GM12878 (cell line): Measurements from ENCODE around the gene ARHGEF1. TPM values are rescaled to one million over a fixed set of nuclear protein-coding genes. Genes with fewer than 3 reads are reported as not detected.

Experiments used
- CBFB ChIP-seq: IDR thresholded peaks from 2 replicates; pipeline ENCODE4 v1.6.1; 2016; ENCODE audit warnings: antibody characterized with exemption, low read depth
- EED ChIP-seq: sonication (generic); IDR thresholded peaks from 2 replicates; pipeline ENCODE4 v1.6.1; 2016; ENCODE audit warnings: antibody characterized with exemption, low read depth
- ETV6 ChIP-seq, 2 experiments: fragments of 450-650 bp in 1 of 2; IDR thresholded peaks in 1 of 2; conservative IDR thresholded peaks in 1 of 2; 2 replicates each; pipeline ENCODE4 v1.6.1; 2014; ENCODE audit warnings: antibody characterized with exemption in 1 of 2, borderline replicate concordance in 1 of 2, low read depth in 1 of 2, mild to moderate bottlenecking in 1 of 2, moderate library complexity in 1 of 2
- FOS ChIP-seq: IDR thresholded peaks from 3 replicates; pipeline ENCODE4 v1.6.1; 2011; ENCODE audit warnings: borderline replicate concordance; ENCODE audit not compliant: insufficient read length; ENCODE audit errors: extremely low read depth
- HDAC6 ChIP-seq: fragments of 200-600 bp; sonication (generic); IDR thresholded peaks from one replicate; pipeline ENCODE4 v1.8.0; 2017; ENCODE audit warnings: antibody characterized with exemption; ENCODE audit not compliant: unreplicated experiment
- IKZF1 ChIP-seq: fragments of 450-650 bp; conservative IDR thresholded peaks from 2 replicates; pipeline ENCODE4 v1.6.1; 2017; ENCODE audit warnings: antibody characterized with exemption, mild to moderate bottlenecking
- MXI1 ChIP-seq: fragments of 150-350 bp; IDR thresholded peaks from 2 replicates; pipeline ENCODE4 v1.6.1; 2011; ENCODE audit warnings: low read depth, mild to moderate bottlenecking, inconsistent platforms, low read length, improper control_type of control experiment
- NFIC ChIP-seq: IDR thresholded peaks from 2 replicates; pipeline ENCODE4 v1.6.1; 2012; ENCODE audit warnings: low read depth, mild to moderate bottlenecking, inconsistent platforms, low read length, moderate library complexity
- NFXL1 ChIP-seq: fragments of 450-650 bp; IDR thresholded peaks from 2 replicates; pipeline ENCODE4 v1.6.1; 2017; ENCODE audit warnings: antibody characterized with exemption, mild to moderate bottlenecking, borderline replicate concordance
- POLR2AphosphoS2 ChIP-seq: IDR thresholded peaks from 2 replicates; pipeline ENCODE4 v1.6.1; 2011; ENCODE audit warnings: low read depth, mild to moderate bottlenecking, low read length, improper control_type of control experiment, moderate library complexity
- RBBP5 ChIP-seq: fragments of 200-600 bp; sonication (generic); conservative IDR thresholded peaks from 2 replicates; pipeline ENCODE4 v1.6.1; 2016
- SIX5 ChIP-seq: IDR thresholded peaks from 2 replicates; pipeline ENCODE4 v1.6.1; 2011; ENCODE audit warnings: mild to moderate bottlenecking, low read depth, low read length, moderate library complexity; ENCODE audit not compliant: severe bottlenecking
- SP1 ChIP-seq: IDR thresholded peaks from one replicate; pipeline ENCODE4 v1.6.1; 2011; ENCODE audit warnings: low read depth, low read length
- SREBF1 ChIP-seq: IDR thresholded peaks from 2 replicates; pipeline ENCODE4 v1.6.1; 2012; ENCODE audit warnings: mild to moderate bottlenecking, low read length
- SREBF2 ChIP-seq: IDR thresholded peaks from 2 replicates; pipeline ENCODE4 v1.6.1; 2012; ENCODE audit warnings: mild to moderate bottlenecking, low read length
- SUZ12 ChIP-seq: fragments of 200-600 bp; sonication (generic); IDR thresholded peaks from one replicate; pipeline ENCODE4 v1.6.1; 2018; ENCODE audit warnings: antibody characterized with exemption, mild to moderate bottlenecking; ENCODE audit not compliant: unreplicated experiment
- YY1 ChIP-seq: IDR thresholded peaks from 2 replicates; pipeline ENCODE4 v1.6.1; 2011; ENCODE audit warnings: low read depth, mild to moderate bottlenecking, low read length
- ZNF217 ChIP-seq: fragments of 450-650 bp; IDR thresholded peaks from 2 replicates; pipeline ENCODE4 v1.6.1; 2017; ENCODE audit warnings: antibody characterized with exemption, mild to moderate bottlenecking
- polyA plus RNA-seq, 11 experiments: library from polyadenylated mRNA; depleted of rRNA in 4 of 11; unstranded in 6 of 11; stranded (reverse) in 5 of 11; fragments of >200 nt; fragmentation: Nextera tagmentation in 4 of 11; fragmentation: Illumina TruSeq in 1 of 11; extraction: Ambion mirVana in 4 of 11; extraction: Trizol in 1 of 11; gene quantifications; 1 replicate in 1 of 11; 2 replicates in 10 of 11; pipeline versions ENCODE4 v1.2.1 to v1.2.3, GENCODE V29; 2011 to 2016; ENCODE audit warnings: inconsistent platforms in 2 of 11, missing spikeins in 2 of 11, low read depth in 1 of 11
- total RNA-seq, 4 experiments: library from RNA; depleted of rRNA in 3 of 4; stranded (reverse); fragments of >200 nt in 3 of 4; fragmentation: Illumina TruSeq in 1 of 4; extraction: Trizol in 1 of 4; gene quantifications; 2 replicates each; pipeline versions ENCODE4 v1.2.1 to v1.2.3, GENCODE V29; 2013 to 2021
- TF ChIP-seq, protein P1 (sequence below): IDR thresholded peaks from 2 replicates; pipeline ENCODE4 v1.6.1; 2012; ENCODE audit warnings: low read depth, low read length, improper control_type of control experiment
- TF ChIP-seq, protein P2 (sequence below): IDR thresholded peaks from 2 replicates; pipeline ENCODE4 v1.6.1; 2012; ENCODE audit warnings: improper control_type of control experiment, low read depth, low read length; ENCODE audit not compliant: insufficient replicate concordance
- TF ChIP-seq, protein P3 (sequence below): fragments of 450-650 bp; IDR thresholded peaks from 2 replicates; pipeline ENCODE4 v1.6.1; 2014; ENCODE audit warnings: mild to moderate bottlenecking
- TF ChIP-seq, protein P4 (sequence below): IDR thresholded peaks from 2 replicates; pipeline ENCODE4 v1.6.1; 2011; ENCODE audit warnings: mild to moderate bottlenecking, low read depth, low read length, moderate library complexity; ENCODE audit not compliant: insufficient replicate concordance

The ARHGEF1 gene
- total and polyA plus RNA-seq, 10 of the 15 experiments (the other 5 are each of a cell fraction or from before 2014, with no cell fraction given): 1.2 to 207 (median 53.9) TPM

DNA sequence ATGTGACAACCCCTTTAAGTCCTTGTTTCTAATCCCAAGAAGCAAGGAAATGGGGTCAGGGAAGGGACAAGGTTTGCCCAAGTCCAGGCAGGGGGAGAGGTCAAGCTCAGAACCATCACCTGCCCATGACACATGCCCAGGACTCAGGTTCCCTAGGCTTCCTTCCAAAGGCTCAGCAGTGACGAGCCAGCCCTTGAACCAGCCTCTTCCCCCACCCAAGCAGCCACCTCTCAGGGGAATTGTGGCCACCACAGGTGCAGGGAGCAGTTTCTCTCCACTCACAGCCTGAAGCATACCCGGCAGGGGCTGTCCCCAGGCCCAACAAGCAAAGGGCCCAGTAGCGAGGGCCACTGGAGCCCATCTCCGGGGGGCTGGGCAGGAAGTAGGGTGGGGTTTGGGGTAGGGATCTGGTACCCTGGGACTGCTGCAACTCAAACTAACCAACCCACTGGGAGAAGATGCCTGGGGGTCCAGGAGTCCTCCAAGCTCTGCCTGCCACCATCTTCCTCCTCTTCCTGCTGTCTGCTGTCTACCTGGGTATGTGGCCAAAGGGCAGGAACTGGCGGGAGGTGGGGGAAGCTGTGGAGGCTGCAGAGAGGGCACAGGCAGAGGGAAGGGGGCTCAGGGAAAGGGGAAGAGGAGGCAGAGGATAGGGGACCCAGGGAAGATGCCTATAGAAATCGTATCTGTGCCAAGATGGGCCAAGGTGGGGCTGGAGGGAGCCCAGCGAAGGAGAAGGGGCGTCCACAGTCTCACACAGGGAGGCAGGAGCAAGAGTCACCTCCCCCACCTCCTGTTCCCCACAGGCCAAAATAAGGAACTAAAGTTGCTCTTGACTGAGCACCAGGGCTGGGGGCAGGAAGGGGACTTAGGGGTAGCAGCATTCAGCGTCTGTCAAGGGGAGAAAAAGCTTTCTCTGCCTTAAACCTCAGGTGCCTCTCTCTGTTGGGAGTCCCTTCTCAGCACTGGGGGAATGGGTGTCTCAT lies 5.8 kb upstream of the ARHGEF1 start, which contains the start of gene CD79A (continued):
- TF ChIP-seq, protein P1, sequence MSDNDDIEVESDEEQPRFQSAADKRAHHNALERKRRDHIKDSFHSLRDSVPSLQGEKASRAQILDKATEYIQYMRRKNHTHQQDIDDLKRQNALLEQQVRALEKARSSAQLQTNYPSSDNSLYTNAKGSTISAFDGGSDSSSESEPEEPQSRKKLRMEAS: 0 out of 2 replicates have a peak, but pooled peaks have one; percentile 44
- TF ChIP-seq SIX5 (no peak), CBFB (peak; percentile 96), SREBF1 (no peak), ZNF217 (no peak), NFXL1 (no peak), SREBF2 (no peak), MXI1 (peak; percentile 76), SP1 (peak; percentile 73), HDAC6 (no peak), IKZF1 (peak; percentile 95), YY1 (0 out of 2 replicates have a peak, but pooled peaks have one; percentile 32), NFIC (peak; percentile 80; the same call in 1 of the 2 replicates), POLR2AphosphoS2 (0 out of 2 replicates have a peak, but pooled peaks have one; percentile 65), EED (peak; percentile 95), RBBP5 (no peak), ETV6 (conservative IDR thresholded peaks at IDR 0.05 in 1 of 2, IDR thresholded peaks at IDR 0.05 in 1 of 2; ENCODE audit: borderline replicate concordance in 1 of 2, low read depth in 1 of 2) (peak in 1 of 2 experiments; percentile 91; a peak in 2 of 4 replicates), FOS (no peak), SUZ12 (no peak)
- TF ChIP-seq, protein P2, sequence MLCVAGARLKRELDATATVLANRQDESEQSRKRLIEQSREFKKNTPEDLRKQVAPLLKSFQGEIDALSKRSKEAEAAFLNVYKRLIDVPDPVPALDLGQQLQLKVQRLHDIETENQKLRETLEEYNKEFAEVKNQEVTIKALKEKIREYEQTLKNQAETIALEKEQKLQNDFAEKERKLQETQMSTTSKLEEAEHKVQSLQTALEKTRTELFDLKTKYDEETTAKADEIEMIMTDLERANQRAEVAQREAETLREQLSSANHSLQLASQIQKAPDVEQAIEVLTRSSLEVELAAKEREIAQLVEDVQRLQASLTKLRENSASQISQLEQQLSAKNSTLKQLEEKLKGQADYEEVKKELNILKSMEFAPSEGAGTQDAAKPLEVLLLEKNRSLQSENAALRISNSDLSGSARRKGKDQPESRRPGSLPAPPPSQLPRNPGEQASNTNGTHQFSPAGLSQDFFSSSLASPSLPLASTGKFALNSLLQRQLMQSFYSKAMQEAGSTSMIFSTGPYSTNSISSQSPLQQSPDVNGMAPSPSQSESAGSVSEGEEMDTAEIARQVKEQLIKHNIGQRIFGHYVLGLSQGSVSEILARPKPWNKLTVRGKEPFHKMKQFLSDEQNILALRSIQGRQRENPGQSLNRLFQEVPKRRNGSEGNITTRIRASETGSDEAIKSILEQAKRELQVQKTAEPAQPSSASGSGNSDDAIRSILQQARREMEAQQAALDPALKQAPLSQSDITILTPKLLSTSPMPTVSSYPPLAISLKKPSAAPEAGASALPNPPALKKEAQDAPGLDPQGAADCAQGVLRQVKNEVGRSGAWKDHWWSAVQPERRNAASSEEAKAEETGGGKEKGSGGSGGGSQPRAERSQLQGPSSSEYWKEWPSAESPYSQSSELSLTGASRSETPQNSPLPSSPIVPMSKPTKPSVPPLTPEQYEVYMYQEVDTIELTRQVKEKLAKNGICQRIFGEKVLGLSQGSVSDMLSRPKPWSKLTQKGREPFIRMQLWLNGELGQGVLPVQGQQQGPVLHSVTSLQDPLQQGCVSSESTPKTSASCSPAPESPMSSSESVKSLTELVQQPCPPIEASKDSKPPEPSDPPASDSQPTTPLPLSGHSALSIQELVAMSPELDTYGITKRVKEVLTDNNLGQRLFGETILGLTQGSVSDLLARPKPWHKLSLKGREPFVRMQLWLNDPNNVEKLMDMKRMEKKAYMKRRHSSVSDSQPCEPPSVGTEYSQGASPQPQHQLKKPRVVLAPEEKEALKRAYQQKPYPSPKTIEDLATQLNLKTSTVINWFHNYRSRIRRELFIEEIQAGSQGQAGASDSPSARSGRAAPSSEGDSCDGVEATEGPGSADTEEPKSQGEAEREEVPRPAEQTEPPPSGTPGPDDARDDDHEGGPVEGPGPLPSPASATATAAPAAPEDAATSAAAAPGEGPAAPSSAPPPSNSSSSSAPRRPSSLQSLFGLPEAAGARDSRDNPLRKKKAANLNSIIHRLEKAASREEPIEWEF: no peak
- TF ChIP-seq, protein P3, sequence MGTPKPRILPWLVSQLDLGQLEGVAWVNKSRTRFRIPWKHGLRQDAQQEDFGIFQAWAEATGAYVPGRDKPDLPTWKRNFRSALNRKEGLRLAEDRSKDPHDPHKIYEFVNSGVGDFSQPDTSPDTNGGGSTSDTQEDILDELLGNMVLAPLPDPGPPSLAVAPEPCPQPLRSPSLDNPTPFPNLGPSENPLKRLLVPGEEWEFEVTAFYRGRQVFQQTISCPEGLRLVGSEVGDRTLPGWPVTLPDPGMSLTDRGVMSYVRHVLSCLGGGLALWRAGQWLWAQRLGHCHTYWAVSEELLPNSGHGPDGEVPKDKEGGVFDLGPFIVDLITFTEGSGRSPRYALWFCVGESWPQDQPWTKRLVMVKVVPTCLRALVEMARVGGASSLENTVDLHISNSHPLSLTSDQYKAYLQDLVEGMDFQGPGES: no peak
- TF ChIP-seq, protein P4, sequence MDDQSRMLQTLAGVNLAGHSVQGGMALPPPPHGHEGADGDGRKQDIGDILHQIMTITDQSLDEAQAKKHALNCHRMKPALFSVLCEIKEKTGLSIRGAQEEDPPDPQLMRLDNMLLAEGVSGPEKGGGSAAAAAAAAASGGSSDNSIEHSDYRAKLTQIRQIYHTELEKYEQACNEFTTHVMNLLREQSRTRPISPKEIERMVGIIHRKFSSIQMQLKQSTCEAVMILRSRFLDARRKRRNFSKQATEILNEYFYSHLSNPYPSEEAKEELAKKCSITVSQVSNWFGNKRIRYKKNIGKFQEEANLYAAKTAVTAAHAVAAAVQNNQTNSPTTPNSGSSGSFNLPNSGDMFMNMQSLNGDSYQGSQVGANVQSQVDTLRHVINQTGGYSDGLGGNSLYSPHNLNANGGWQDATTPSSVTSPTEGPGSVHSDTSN: peak; percentile 14
